Liver (tissue), 9 donors: ENCODE results near the gene GPR25. TPM values are rescaled to one million over a fixed set of nuclear protein-coding genes. Genes with fewer than 3 reads are reported as not detected.

Experiments
- DNase-seq: peaks from one replicate; pipeline ENCODE4 v3.0.0-alpha.2; 2017; ENCODE audit warnings: low spot score
- H3K27ac ChIP-seq, 2 donors: one replicate each; pipeline ENCODE4 v1.7.0; 2013; ENCODE audit warnings: inconsistent platforms in 2 of 2, low read length in 2 of 2, control low read depth in 1 of 2, low read depth in 1 of 2, mild to moderate bottlenecking in 1 of 2
- H3K27me3 ChIP-seq, 4 donors: one replicate each; pipeline versions ENCODE4 v1.6.1 to v1.7.0; 2013; ENCODE audit warnings: low read length in 3 of 4, inconsistent platforms in 1 of 4, mild to moderate bottlenecking in 1 of 4, moderate library complexity in 1 of 4; ENCODE audit not compliant: control insufficient read depth in 4 of 4, insufficient read depth in 4 of 4
- H3K36me3 ChIP-seq, 4 donors: one replicate each; pipeline versions ENCODE4 v1.6.1 to v1.7.0; 2013; ENCODE audit warnings: low read length in 3 of 4, mild to moderate bottlenecking in 3 of 4, low read depth in 1 of 4, moderate library complexity in 1 of 4; ENCODE audit not compliant: control insufficient read depth in 4 of 4, insufficient read depth in 3 of 4
- H3K4me1 ChIP-seq, 4 donors: one replicate each; pipeline versions ENCODE4 v1.6.1 to v1.7.0; 2013; ENCODE audit warnings: low read length in 3 of 4, mild to moderate bottlenecking in 3 of 4, moderate library complexity in 1 of 4; ENCODE audit not compliant: control insufficient read depth in 4 of 4, insufficient read depth in 4 of 4
- H3K4me3 ChIP-seq, 3 donors: one replicate each; pipeline versions ENCODE4 v1.6.1 to v1.7.0; 2013; ENCODE audit warnings: low read length in 3 of 3, control low read depth in 1 of 3, low read depth in 1 of 3, mild to moderate bottlenecking in 1 of 3
- H3K9ac ChIP-seq, 2 donors: one replicate each; pipeline ENCODE4 v1.7.0; 2013; ENCODE audit warnings: low read length in 2 of 2, mild to moderate bottlenecking in 2 of 2, moderate library complexity in 2 of 2, control low read depth in 1 of 2, low read depth in 1 of 2
- H3K9me3 ChIP-seq, 4 donors: one replicate each; pipeline versions ENCODE4 v1.6.1 to v1.7.0; 2013; ENCODE audit warnings: low read length in 3 of 4; ENCODE audit not compliant: control insufficient read depth in 4 of 4
- EGR1 ChIP-seq, 2 donors: IDR thresholded peaks; 2 replicates each; pipeline ENCODE4 v1.6.1; 2016 to 2018; ENCODE audit warnings: antibody characterized with exemption in 2 of 2, low read depth in 2 of 2
- FOXA1 ChIP-seq: IDR thresholded peaks from 2 replicates; pipeline ENCODE4 v1.6.1; 2016; ENCODE audit warnings: antibody characterized with exemption
- FOXA2 ChIP-seq: IDR thresholded peaks from 2 replicates; pipeline ENCODE4 v1.6.1; 2016; ENCODE audit warnings: antibody characterized with exemption
- HNF4A ChIP-seq, 2 donors: conservative IDR thresholded peaks; 2 replicates each; pipeline ENCODE4 v1.6.1; 2016; ENCODE audit warnings: antibody characterized with exemption in 2 of 2, mild to moderate bottlenecking in 2 of 2
- HNF4G ChIP-seq: IDR thresholded peaks from 2 replicates; pipeline ENCODE4 v1.6.1; 2016; ENCODE audit warnings: antibody characterized with exemption
- JUND ChIP-seq, 2 donors: IDR thresholded peaks; 2 replicates each; pipeline ENCODE4 v1.6.1; 2016; ENCODE audit warnings: antibody characterized with exemption in 2 of 2
- NR2F2 ChIP-seq: IDR thresholded peaks from 2 replicates; pipeline ENCODE4 v1.6.1; 2016; ENCODE audit warnings: antibody characterized with exemption
- RXRA ChIP-seq, 2 donors: IDR thresholded peaks; 2 replicates each; pipeline ENCODE4 v1.6.1; 2017 to 2018; ENCODE audit warnings: antibody characterized with exemption in 2 of 2, mild to moderate bottlenecking in 1 of 2
- SP1 ChIP-seq: IDR thresholded peaks from 2 replicates; pipeline ENCODE4 v1.6.1; 2018; ENCODE audit warnings: antibody characterized with exemption, mild to moderate bottlenecking
- YY1 ChIP-seq: IDR thresholded peaks from 2 replicates; pipeline ENCODE4 v1.6.1; 2016; ENCODE audit warnings: antibody characterized with exemption, mild to moderate bottlenecking
- WGBS: extraction: QIAGEN DNeasy Blood & Tissue Kit; methylation state at CpG from one replicate; pipeline ENCODE4 v1.1.7; 2013; 5-methylcytosine and 5-hydroxymethylcytosine counted together
- polyA plus RNA-seq, 2 donors: library from polyadenylated mRNA; stranded (reverse) in 1 of 2; unstranded in 1 of 2; fragments of 200-250 nt in 1 of 2; fragments of >200 nt in 1 of 2; fragmentation: Nextera tagmentation in 1 of 2; extraction: Ambion mirVana in 1 of 2; gene quantifications; one replicate each; pipeline versions ENCODE4 v1.2.1 to v1.2.3, GENCODE V29; 2013 to 2015
- total RNA-seq, 2 donors: library from RNA; depleted of rRNA; stranded (reverse); fragments of >200 nt; gene quantifications; one replicate each; pipeline ENCODE4 v1.2.3, GENCODE V29; 2014
- TF ChIP-seq, protein P1 (sequence below): IDR thresholded peaks from 2 replicates; pipeline ENCODE4 v1.6.1; 2016; ENCODE audit warnings: antibody characterized with exemption
- TF ChIP-seq, protein P2 (sequence below): IDR thresholded peaks from 2 replicates; pipeline ENCODE4 v1.6.1; 2016; ENCODE audit warnings: antibody characterized with exemption
- TF ChIP-seq, protein P3 (sequence below): IDR thresholded peaks from 2 replicates; pipeline ENCODE4 v1.6.1; 2016; ENCODE audit warnings: antibody characterized with exemption, mild to moderate bottlenecking
- donor health status: healthy.
- donor health status: healthy.
- donor health status: healthy.
- donor health status: healthy.
- donor health status: healthy.

The GPR25 gene
- total and polyA plus RNA-seq, 4 donors = 0.08 to 0.13 TPM; not detected in 2

DNA sequence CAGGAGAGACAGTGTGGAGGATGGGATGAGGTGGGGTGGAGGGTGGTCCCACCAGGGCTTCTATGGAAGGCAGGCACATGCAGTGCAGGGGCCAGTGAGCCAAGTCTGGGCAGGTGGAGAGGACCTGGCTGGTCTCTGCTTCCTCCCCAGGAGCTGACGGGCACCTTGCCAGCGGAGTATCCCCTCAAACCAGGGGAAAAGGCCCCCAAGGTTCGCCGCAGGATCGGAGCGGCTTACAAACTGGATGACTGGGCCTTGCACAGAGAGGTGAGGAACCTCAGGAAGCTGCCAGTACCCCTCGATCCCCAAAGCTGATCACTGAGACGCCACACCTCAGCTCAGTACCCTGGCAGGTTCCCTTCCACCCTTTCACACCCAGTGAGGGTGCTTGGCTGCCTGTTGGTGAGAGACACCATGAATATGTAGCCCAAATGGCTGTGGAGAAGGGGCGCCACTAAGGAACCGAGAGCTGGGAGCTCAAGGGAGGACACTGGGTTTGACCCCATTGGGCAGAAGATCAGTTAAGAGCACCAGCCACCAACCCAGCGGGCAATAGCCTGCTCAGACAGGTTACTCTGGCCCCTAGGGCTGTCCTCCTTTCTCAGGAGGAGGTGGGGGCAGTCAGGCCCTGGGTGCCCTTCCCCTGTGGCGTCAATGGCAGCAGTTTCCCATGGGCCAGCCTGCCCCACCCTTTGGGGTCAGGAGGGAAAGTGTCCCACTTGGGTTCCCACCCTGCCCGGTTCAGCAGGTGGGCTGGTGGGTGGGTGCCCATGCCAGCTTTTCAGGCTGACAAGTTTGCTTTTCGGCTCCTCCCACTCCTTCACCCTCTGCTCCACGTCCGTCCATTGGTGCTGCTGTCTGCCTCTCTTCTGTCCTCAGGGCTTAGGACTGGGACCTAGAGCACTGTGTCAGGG lies 27.4 kb downstream of the GPR25 start:
- H3K27me3 ChIP-seq = no peaks in the 10 kb centered on the region
- no peak overlapping the region for H3K4me3 ChIP-seq
- DNase-seq = no peak
- H3K27ac ChIP-seq = no peak overlapping the region
- TF ChIP-seq FOXA2 (no peak), HNF4A (conservative IDR thresholded peaks at IDR 0.05) (no peak), HNF4G (no peak), NR2F2 (no peak), EGR1 (IDR thresholded peaks at IDR 0.05; ENCODE audit: low read depth in 2 of 2) (no peak), RXRA (IDR thresholded peaks at IDR 0.05) (no peak)
- 96% methylated on average over 16 of the region's 16 CpGs for WGBS
- H3K9ac ChIP-seq = no peak overlapping the region
- H3K9me3 ChIP-seq = no peaks in the 10 kb centered on the region
- peaks cover 0 to 11% (median 7%) of the 10 kb centered on the region in 4 donors for H3K4me1 ChIP-seq
- no peaks in the 10 kb centered on the region for H3K36me3 ChIP-seq

DNA sequence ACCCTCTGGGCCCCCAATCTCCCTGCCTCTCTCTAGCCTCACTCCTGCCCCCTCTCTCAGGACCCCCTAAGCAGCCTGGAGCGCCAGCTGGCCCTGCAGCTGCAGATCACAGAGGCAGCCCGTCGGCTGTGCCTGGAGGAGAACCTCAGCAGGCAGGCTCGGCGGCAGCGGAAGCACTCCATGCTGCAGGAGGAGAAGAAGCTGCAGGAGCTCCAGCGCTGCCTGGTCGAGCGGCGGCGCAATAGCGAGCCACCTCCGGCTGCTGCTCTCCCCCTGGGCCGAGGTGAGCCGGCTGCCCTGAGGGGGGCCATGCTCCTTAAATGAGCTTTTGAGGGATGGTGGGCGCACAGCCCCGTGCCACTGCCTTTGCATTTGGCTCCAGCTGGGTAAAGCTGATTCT lies 28.1 kb downstream of the GPR25 start:
- Histone ChIP-seq H3K9ac (no peak overlapping the region), H3K4me1 (peaks cover 0 to 9% (median 7%) of the 10 kb centered on the region in 4 donors), H3K36me3 (no peaks in the 10 kb centered on the region), H3K27me3 (no peaks in the 10 kb centered on the region), H3K27ac (no peak overlapping the region), H3K4me3 (no peak overlapping the region), H3K9me3 (no peaks in the 10 kb centered on the region)
- DNase-seq = no peak
- WGBS = 95% methylated on average over 17 of the region's 17 CpGs
- TF ChIP-seq, protein P1, sequence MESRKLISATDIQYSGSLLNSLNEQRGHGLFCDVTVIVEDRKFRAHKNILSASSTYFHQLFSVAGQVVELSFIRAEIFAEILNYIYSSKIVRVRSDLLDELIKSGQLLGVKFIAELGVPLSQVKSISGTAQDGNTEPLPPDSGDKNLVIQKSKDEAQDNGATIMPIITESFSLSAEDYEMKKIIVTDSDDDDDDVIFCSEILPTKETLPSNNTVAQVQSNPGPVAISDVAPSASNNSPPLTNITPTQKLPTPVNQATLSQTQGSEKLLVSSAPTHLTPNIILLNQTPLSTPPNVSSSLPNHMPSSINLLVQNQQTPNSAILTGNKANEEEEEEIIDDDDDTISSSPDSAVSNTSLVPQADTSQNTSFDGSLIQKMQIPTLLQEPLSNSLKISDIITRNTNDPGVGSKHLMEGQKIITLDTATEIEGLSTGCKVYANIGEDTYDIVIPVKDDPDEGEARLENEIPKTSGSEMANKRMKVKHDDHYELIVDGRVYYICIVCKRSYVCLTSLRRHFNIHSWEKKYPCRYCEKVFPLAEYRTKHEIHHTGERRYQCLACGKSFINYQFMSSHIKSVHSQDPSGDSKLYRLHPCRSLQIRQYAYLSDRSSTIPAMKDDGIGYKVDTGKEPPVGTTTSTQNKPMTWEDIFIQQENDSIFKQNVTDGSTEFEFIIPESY = no peak
- TF ChIP-seq YY1 (no peak), SP1 (no peak), FOXA1 (no peak)

DNA sequence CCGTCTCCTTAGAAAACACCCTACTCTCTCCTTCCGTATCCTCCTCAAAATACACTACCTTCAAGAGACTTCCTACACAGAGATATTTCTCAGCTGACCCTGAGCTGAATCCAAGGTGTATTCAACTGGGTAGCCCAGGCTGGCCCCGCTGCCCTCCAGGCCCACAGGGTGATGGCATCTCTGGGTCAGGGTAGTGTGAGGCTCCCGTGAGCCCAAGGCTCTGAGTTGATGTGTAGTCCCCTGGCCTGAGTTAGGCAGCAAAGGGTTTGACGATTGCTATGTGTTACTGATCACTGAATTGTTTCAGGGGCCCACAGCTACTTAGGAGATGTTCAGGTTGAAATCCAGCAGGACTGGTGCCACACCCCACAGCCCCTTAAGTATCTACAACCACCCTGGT lies 28.6 kb downstream of the GPR25 start:
- no peak overlapping the region for H3K4me3 ChIP-seq
- H3K9me3 ChIP-seq = no peaks in the 10 kb centered on the region
- no peak overlapping the region for H3K9ac ChIP-seq
- H3K36me3 ChIP-seq = no peaks in the 10 kb centered on the region
- no peak overlapping the region for H3K27ac ChIP-seq
- no peak for DNase-seq
- H3K27me3 ChIP-seq = no peaks in the 10 kb centered on the region
- TF ChIP-seq, protein P2, sequence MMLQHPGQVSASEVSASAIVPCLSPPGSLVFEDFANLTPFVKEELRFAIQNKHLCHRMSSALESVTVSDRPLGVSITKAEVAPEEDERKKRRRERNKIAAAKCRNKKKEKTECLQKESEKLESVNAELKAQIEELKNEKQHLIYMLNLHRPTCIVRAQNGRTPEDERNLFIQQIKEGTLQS = no peak
- TF ChIP-seq YY1 (no peak), NR2F2 (no peak), JUND (IDR thresholded peaks at IDR 0.05) (no peak)
- TF ChIP-seq, protein P3, sequence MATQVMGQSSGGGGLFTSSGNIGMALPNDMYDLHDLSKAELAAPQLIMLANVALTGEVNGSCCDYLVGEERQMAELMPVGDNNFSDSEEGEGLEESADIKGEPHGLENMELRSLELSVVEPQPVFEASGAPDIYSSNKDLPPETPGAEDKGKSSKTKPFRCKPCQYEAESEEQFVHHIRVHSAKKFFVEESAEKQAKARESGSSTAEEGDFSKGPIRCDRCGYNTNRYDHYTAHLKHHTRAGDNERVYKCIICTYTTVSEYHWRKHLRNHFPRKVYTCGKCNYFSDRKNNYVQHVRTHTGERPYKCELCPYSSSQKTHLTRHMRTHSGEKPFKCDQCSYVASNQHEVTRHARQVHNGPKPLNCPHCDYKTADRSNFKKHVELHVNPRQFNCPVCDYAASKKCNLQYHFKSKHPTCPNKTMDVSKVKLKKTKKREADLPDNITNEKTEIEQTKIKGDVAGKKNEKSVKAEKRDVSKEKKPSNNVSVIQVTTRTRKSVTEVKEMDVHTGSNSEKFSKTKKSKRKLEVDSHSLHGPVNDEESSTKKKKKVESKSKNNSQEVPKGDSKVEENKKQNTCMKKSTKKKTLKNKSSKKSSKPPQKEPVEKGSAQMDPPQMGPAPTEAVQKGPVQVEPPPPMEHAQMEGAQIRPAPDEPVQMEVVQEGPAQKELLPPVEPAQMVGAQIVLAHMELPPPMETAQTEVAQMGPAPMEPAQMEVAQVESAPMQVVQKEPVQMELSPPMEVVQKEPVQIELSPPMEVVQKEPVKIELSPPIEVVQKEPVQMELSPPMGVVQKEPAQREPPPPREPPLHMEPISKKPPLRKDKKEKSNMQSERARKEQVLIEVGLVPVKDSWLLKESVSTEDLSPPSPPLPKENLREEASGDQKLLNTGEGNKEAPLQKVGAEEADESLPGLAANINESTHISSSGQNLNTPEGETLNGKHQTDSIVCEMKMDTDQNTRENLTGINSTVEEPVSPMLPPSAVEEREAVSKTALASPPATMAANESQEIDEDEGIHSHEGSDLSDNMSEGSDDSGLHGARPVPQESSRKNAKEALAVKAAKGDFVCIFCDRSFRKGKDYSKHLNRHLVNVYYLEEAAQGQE = no peak
- H3K4me1 ChIP-seq = peaks cover 0 to 9% (median 5%) of the 10 kb centered on the region in 4 donors
- WGBS = 96% methylated on average over 5 of the region's 5 CpGs
